Ishikawa (cell line): ENCODE data around the gene GDF11.

ENCODE experiments used
- CEBPB ChIP-seq: IDR thresholded peaks from 2 replicates; pipeline ENCODE4 v1.6.1; 2012
- EGR1 ChIP-seq: IDR thresholded peaks from 2 replicates; pipeline ENCODE4 v1.6.1; 2012
- EP300 ChIP-seq: IDR thresholded peaks from 2 replicates; pipeline ENCODE4 v1.6.1; 2012; ENCODE audit warnings: borderline replicate concordance
- MAX ChIP-seq: IDR thresholded peaks from 2 replicates; pipeline ENCODE4 v1.6.1; 2012
- NFIC ChIP-seq: IDR thresholded peaks from 2 replicates; pipeline ENCODE4 v1.6.1; 2012
- RAD21 ChIP-seq: IDR thresholded peaks from 2 replicates; pipeline ENCODE4 v1.6.1; 2012; ENCODE audit warnings: low read depth
- REST ChIP-seq: IDR thresholded peaks from 2 replicates; pipeline ENCODE4 v1.6.1; 2012; ENCODE audit warnings: low read depth, mild to moderate bottlenecking
- TAF1 ChIP-seq: IDR thresholded peaks from 2 replicates; pipeline ENCODE4 v1.6.1; 2012; ENCODE audit warnings: low read depth, mild to moderate bottlenecking
- TCF12 ChIP-seq: IDR thresholded peaks from 2 replicates; pipeline ENCODE4 v1.6.1; 2012; ENCODE audit warnings: low read depth
- USF1 ChIP-seq: IDR thresholded peaks from 2 replicates; pipeline ENCODE4 v1.6.1; 2012
- ZBTB7A ChIP-seq: IDR thresholded peaks from 2 replicates; pipeline ENCODE4 v1.6.1; 2012; ENCODE audit warnings: low read depth

GRCh38 chr12:55699471-55700055, 43.4 kb upstream of the GDF11 start:
- no peak for TF ChIP-seq TCF12
- no peak for TF ChIP-seq EP300
- no peak for TF ChIP-seq RAD21
- TF ChIP-seq EGR1: no peak
- TF ChIP-seq REST: no peak
- TF ChIP-seq ZBTB7A: no peak
- TF ChIP-seq MAX: no peak
- TF ChIP-seq USF1: no peak
- TF ChIP-seq TAF1: no peak
- TF ChIP-seq CEBPB: no peak
- TF ChIP-seq NFIC: no peak
